Stimulated activated CD8-positive, alpha-beta memory T cell treated with anti-CD3 and anti-CD28 coated beads, Interleukin-7, amount 100 ng/mL, for 24 hours (primary cell): ENCODE measurements around the gene MOB3B.

Experiments
- DNase-seq: peaks from one replicate; pipeline ENCODE4 v3.0.0-alpha.2; 2020; ENCODE audit warnings: low read depth

Gene MOB3B

DNA sequence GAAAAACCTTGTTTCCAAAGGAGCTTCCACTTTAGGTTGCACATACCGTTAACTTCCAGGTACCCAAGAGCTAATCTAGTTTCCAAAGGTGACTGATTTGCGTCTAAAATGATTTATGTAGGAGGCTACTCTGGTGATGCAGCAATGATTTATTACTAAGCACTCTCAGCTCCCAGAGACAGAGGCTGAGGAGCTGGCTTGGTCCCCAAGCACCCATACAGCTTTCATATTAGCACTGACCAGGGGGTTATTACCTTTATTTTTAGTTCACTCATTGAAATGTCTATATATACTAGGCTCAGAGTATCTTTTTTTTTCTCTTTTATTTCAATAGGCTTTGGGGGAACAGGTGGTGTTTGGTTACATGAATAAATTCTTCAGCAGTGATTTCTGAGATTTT is 141.5 kb downstream of the MOB3B start:
- DNase-seq = no peak

DNA sequence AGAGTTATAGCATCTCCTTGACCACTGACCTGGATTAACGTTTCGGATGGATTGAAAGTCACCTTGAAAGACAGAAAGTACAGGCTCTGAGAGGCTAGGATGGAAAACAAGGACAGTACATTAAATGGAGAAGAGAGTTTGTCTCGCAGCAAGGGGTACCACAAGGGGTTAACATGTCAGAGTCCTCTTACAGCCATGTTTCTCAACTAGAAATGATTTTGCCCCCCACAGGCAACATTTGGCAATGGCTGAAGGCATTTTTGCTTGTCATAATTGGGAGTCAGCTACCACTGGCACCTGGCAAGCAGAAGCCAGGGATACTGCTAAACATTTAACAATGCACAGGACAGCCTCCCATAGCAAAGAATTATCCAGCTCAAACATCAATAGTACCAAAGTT is 141.9 kb downstream of the MOB3B start:
- no peak for DNase-seq

- DNase-seq = no peak
These were observed 143.0 kb downstream of the MOB3B start for GRCh38 chr9:27386571-27387091.

GRCh38 chr9:27385606-27386322 is 143.8 kb downstream of the MOB3B start:
- no peak for DNase-seq

DNA sequence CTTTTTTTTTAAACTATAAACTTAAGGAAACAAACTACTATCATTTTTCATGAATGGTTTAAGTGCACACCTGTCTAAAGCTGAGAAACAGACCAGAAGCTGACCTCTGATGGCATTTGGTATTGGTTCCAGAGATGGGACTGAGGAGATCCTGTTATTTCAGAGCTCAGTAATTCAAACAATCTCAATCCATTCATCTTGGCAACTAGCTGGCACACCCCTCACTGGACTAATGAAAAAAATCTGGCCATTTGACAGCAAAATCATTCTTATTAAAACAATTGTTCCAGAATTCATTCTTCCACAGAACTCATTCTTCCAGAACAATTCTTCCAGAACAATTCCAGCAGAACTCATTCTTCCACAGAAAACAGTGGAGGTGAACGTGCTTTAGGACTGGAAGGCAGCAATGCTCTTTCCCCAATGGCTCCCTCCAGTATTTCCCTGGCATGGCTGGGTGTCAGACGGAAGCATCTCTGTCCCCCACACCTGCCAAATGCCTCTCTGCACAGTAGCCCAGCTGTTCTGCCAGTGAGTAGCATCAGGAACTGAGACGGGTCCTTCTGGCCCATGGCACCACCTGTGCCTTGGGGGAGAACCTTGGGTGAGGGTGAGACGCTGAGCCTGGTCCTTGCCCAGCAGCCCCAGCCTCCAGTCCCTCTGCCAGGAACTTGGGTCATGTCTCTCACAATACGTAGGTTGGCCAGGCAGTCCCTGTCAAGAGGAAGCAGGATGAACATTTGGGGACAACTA is 145.2 kb downstream of the MOB3B start:
- DNase-seq = no peak

- no peak for DNase-seq
These were observed 146.1 kb downstream of the MOB3B start for GRCh38 chr9:27383524-27383923.

DNA sequence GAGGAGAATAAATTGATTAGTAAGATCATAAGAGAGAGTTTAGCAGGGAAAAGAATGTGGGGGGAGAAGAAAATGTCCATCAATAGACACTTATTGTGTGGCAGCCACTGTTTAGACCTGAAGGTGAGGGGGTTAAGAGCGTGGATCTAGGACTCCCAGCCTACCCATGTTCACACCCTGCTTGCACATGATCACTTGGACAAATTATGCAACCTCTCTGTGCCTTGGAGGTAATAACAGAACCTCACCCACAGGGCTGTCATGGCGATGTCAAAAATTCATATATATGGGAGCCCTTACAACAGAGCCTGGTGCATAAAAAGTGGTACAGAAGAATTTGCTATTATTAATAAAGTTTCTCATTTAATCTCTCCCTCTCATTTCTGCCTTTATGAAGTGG is 146.6 kb downstream of the MOB3B start:
- no peak for DNase-seq

DNA sequence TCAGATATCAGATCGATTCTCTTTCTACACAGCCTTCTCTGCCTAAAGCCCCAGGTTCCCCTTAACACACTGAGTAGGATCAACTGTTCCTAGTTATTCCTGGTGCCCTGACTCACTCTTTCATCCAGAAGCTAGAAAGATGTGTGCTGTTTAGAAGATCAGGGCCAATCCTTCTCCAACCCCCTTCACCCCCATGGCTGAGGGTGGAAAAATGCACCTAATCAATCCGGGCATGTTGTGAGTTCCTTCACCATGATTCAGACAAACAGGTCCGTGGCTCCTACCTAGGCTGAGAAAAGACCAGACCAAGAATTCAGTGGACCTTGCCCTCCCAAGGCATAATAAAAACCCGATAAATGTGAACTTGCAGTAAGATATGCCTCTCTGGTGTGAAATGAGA is 147.3 kb downstream of the MOB3B start:
- no peak for DNase-seq

DNA sequence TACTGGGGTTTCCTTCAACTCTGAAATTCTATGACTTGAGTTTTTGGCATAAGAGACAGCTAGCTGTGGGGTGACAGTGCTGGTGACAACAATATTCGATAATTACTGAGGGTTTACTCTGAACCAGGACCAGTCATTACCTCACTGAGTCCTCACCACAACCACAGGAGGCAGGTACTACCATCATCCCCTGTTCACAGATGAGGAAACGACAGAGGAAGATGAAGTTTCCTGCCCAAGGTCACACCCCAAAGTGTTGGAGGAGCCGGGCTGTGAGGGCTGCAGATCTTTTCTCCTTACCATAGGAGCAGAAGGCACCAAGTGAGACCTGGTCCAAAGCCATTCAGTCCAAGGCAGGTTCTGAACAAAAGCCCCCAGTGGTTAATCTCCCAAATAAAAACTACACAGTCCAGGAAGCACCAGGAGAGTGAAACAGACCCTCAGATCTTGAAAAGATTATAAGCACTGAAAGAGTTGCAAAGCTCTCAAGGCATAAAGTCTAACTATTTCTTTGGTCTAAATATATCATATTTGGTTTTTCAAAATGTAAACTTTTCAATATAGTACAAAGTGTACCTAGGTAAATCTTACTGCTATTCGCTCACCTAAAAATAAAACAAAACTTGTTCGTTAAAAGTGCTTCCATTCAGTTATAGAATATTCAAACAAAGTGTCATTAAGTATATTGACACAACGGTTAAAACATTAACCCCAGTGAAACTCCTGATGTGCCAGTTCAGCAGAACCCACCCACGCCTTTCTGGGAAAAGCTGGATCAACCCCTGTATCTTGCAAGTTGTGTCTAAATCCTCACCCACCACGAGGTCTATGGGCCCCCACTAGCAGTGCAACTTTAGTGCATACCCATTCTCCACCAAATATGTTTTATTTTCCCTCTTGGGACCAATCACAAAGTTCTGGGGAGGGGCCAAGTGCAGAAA is 150.0 kb downstream of the MOB3B start:
- DNase-seq = no peak

DNA sequence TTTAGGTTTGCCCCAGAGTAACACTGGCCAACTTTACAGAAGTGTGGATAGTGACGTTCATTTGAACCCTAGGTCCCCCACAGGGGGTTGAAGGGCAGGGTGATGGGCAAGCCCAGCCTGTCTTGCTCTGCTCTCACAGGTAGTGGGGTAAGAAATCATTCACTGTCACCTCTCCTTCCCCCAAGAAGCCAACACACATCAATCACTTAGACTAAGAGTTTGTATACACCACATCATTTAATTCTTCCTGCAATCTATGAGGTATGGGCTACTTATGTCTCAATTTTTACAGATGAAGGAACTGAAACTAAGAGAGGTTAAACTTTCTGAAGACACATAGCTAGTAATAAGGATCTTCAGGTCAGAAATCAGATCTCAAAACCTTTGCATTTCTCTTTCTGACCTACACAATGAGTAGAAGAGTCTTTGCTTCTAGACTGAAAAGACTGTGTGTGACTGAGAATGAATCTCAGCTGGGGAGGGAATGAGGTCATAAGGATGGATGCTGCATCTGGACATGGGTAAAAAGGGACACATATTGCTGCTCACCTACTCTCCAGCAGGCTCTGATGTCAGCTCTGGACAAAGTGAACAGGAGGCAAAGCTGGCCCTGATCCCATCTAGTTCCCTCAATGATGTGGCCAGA is 151.7 kb downstream of the MOB3B start:
- no peak for DNase-seq

GRCh38 chr9:27377147-27377807 is 152.3 kb downstream of the MOB3B start:
- no peak for DNase-seq

- no peak for DNase-seq
These were observed 155.8 kb downstream of the MOB3B start for GRCh38 chr9:27373851-27374250.

GRCh38 chr9:27372615-27373014 is 157.0 kb downstream of the MOB3B start:
- no peak for DNase-seq

- DNase-seq = no peak
These were observed 158.2 kb downstream of the MOB3B start for GRCh38 chr9:27371382-27371781.

- no peak for DNase-seq
These were observed 160.0 kb downstream of the MOB3B start for GRCh38 chr9:27369591-27369990.

- no peak for DNase-seq
These were observed 161.2 kb downstream of the MOB3B start for GRCh38 chr9:27368316-27368985.

DNA sequence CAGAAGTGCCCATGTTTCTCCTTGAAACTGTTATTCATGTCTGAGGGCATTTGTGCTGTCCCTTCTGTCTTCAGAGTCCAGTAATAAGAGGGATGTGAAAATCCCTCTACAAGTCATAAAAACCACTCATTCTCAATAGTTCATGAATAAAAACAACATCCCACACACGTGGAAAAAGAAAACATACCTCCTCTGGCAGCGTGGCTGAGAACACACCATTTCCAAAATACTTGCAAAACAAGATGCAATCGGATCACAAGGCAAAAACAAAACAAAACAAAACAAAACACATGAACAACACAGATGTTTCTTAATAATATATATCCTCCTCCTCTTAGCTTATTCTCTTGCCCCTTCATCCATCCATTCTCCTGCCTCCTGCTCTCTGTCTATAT is 161.7 kb downstream of the MOB3B start:
- no peak for DNase-seq

- no peak for DNase-seq
These were observed 162.3 kb downstream of the MOB3B start for GRCh38 chr9:27367175-27367798.

DNA sequence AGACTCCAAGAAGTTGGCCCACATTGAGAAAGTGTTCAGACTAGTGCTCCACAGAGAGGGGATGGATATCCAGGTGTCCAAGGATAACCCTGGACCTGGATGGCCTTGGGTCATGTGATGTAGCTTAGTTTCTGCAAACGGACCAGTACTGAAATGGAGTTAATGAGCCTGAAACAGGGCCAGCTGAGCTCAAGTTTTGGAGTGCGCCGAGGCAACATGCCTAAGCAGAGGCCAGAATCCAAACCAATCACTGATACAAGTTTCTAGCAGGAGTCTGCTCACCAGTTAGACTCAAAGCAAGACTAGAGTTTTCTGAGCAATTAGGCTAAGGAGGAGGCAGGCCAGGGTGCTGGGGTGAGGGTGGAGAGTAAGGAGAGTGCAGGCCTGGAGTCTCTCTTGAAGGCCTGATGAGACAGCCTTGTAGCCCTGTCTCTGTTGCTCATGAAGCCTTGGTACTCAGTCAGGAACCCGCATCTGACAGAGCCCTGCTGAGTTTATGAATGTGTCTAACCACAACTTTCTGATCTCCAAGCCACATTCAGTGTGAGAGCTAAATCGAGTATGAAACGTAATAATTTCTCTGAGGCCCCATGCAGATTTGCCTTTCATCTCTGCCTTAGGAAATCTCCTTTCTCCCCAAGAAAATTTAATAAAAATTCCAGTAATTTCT is 163.8 kb downstream of the MOB3B start:
- DNase-seq = peak; percentile 10
